ENCODE measurements around the gene MPIG6B.

The MPIG6B gene

DNA sequence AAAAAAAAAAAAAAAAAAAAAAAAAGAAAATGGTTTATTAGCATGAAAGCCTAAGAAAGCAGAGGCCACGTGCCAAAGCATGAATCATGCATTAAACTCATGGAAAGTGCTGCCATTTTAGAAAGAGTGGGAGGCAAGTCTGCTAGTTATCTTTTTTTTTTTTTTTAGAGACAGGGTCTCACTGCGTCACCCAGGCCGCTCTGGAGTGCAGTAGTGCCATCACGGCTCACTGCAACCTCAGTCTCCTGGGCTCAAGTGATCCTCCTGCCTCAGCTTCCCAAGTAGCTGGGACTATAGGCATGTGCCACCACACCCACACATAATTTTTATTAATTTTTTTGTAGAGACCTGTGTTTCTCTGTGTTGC, 48.8 kb downstream of the MPIG6B start:
- TF ChIP-seq, protein P1, sequence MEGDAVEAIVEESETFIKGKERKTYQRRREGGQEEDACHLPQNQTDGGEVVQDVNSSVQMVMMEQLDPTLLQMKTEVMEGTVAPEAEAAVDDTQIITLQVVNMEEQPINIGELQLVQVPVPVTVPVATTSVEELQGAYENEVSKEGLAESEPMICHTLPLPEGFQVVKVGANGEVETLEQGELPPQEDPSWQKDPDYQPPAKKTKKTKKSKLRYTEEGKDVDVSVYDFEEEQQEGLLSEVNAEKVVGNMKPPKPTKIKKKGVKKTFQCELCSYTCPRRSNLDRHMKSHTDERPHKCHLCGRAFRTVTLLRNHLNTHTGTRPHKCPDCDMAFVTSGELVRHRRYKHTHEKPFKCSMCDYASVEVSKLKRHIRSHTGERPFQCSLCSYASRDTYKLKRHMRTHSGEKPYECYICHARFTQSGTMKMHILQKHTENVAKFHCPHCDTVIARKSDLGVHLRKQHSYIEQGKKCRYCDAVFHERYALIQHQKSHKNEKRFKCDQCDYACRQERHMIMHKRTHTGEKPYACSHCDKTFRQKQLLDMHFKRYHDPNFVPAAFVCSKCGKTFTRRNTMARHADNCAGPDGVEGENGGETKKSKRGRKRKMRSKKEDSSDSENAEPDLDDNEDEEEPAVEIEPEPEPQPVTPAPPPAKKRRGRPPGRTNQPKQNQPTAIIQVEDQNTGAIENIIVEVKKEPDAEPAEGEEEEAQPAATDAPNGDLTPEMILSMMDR (IDR thresholded peaks at IDR 0.05), result no peak

DNA sequence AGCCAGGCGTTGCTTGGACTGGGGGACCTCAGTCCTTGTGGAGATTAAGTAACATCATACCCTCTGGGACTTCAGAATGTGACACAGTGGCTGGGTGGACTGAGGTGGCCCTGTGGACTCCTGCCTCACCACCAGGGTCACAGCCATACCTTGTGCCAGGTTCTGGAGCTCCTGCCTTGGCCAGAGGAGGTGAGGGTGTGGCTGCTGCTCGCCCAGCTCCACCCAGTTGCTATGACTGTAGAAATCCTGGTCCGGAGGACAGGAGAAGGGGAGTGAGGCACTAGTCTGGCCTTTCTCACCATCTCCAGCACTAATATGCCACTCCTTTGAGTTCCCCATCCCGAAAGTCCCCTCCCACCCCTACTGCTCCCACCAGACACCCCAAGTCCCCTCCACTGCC, 52.0 kb downstream of the MPIG6B start:
- TF ChIP-seq, protein P1 (IDR thresholded peaks at IDR 0.05), result no peak

DNA sequence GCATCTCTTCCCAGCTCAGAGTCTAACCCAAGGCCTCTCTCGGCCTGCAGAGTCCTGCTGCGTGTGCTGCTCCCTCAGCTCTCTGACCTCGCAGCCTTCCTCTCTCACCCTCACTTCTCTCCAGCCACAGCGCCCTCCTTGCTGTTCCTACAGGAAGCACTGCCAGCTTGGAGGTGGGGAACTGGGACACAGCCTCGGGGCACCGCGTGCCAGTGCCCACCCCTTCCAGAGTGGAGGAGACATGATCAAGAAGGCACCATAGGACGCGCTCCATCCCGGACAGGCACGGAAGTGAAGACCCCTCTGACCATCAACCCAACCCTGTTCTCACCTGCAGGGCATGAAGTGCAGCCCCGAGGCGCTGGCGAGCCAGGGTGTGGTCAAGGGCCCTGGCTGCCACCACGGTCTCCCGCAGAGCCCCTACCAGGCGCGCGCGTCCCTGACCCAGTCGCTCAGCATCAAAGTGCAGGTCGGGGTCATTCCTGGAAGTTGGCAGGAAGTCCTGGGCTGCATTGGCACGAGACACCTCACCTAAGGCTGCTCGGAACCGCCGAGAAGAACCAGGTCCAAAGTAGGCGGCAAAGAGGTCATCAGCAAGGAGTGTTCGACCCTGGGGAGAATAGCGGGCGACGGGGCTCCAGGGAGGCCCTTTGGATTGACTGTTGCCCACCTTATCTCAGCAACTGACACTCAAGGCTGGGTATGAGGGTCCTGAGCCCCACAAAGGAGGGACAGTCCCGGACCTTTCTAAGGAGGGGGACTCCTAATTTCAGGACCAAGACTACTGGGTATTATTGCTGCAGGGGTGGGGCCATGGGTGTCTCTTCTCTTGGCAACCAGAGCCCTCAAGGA, 52.7 kb downstream of the MPIG6B start:
- TF ChIP-seq, protein P1 (IDR thresholded peaks at IDR 0.05), result no peak

All from LNCAP (cell line).